Activated CD4-positive, CD25-positive, alpha-beta regulatory T cell treated with anti-CD3 and anti-CD28 coated beads, Interleukin-2, amount 50 U/mL, for 72 hours (primary cell): ENCODE measurements around the gene THBD.

Experiments
- DNase-seq: peaks from one replicate; pipeline ENCODE4 v3.0.0; 2021

The THBD gene

DNA sequence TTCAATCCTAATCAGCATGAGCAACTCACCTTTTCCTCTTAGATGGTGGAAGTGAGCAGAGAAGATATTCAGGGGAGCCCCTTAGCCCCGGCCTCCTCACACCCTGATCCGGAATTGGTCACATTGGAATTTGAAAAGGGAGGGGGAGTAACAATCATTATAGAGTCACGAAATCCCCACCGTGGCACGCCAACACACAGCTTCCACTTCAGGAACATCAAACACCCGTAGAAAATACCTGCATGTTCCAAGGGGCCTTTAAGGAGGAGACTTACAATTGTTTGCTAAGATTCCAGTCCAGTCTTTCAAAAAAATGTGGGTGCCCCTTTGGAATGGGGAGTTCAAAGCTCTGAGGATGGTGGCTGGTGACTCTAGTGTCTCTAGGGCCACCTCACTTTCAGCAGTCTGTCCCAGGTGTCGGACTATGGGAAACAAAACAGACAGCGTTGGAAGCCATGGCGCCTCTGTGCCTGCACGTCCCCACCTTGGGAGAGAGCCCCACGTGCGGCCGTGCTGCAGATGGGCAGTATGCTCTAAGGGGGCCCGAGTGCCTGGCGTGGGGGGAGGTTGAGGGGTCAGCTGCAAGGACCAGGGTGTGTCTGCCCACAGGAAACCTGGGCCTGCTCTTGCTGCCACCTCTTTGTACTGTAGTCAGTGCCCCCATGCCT is 34.2 kb upstream of the THBD start:
- no peak for DNase-seq

DNA sequence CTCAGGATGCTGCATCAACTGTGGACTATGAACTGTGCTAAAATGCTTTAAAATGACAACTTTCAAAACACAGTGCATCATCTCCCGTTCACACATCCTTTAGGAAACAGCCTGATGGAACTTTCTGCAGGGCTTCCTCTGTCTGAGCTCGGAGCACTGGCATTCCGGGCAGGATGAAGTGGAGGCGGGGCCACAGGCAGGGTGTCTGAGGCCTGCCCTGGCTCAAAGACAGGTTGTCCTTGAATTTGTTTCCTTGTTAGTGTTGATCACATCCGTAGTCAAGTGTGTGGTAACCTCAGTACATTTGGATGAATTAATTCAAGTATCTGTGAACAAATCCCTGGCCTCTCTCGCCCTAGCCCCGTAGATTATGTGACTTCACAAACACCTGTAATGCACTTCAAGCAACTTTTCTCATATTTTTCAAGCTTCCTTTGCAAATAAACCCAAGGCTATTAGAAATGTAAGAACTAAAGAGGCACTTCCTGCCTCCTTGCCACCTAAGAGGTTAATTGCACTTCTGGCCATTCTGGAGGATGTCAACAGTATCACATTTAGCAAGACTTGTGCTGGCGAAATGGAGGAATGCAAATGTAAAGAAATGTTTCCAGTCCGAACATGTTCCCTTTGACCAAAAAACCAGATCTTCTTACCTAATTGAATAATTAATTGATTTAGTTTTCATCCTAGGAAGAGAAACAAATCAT is 33.5 kb upstream of the THBD start:
- DNase-seq = no peak

DNA sequence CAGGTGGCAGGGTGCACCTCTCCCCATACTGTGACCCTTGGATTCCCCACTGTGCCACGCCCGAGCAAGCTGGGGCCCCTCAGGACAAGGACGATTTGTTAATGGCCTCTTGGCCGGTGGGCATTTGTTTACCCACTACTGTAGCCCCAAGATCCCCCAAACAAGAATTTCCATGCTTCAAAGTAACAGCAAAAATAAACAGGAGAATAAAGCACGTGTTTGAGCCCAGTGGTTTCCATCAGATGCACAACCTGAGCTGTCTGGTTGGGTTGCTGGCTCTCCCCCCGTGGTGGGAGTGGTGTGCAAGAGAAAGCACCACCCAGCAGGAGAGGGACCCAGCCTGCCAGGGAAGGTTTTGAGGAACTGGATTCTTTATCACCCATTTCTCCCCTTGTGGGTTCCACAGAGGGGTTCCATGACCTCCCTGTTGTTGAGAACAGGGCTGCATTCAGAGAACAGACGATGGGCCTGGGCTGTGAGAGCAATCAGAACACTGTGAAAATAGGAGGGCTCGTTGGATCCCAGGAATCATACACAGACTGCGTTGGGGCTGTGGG is 31.9 kb upstream of the THBD start:
- no peak for DNase-seq

DNA sequence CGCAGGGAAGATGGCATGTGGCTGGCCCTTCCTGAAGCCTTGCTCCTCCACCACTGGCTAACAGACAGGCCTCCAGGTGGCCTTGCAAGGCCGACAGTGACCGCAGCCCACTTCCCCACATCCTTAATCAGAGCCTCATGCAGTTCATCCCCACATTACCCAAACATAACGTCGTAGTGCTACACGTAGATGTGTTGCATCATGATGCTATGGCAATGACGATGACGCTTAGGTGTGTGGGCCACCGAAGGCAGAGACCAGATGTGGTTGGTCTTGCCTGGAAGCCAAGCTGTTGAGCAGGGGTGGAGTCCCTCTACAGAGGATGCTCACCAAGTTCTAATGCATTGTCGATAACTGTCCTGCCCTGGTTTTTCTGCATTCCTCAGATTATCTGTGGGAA is 31.0 kb upstream of the THBD start:
- DNase-seq = no peak

DNA sequence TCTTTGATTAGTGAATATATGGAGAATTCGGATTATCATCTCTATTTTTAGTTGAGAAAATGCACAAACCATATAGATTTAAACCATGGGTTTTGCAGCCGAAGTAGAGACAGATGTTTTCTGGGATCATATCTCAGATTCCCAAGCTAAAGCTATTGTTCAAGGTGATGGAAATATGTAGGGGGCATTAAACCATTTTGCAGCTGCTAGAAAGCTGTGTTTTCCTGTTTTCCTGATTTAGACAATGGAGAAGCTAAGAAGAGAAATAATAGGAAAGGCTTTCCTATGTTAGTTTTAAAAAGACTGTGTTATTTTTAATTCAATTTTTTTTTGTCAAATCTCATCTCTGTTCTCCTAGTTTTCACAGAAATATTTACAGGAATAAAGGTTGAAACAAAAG is 30.5 kb upstream of the THBD start:
- DNase-seq = no peak

DNA sequence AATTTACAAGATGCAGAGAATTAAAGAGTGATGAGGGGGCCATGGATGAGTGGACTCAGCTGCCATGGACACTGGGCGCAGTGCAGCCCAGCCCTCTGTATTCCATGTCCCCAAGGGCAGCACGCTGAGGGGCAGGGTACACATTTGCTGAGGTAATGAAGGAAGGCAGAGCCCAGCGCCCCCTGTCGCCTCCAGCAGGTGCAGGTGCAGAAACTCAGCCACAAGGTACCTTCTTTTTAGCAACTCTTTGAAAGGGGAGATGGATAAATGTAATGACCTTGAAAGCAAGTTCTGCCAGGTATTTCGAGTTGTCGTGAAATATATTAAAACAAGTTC is 29.5 kb upstream of the THBD start:
- no peak for DNase-seq

DNA sequence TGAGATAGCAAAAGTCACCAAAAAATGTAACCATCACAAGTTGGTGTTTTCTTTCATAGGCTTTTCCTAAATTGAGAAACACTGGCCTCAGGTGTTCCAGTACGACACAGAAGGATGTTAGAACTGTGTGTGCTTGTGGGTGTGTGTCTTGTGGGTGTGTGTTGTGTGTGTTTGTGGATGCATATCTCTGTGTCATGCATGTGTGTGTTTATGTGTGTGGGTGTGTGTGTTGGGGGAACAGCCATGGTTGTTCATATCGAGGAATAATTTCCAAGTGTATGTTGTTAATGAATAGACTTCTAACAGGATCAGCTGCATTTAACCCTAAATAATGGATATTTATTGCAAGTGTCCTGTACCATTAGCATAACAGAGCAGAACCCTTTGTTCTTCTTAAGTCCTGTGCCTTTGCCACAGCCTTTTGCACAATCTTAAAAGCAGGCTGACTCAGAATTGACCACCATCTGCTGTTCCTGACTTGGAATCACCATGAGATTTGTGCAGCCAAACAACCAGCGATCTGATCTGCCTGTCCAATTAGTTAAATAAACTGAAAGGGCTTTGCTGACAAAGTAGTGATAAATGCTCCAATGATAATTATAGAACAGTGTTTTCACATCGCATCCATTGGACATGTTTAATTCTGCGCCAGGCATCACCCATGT is 29.0 kb upstream of the THBD start:
- DNase-seq = no peak

DNA sequence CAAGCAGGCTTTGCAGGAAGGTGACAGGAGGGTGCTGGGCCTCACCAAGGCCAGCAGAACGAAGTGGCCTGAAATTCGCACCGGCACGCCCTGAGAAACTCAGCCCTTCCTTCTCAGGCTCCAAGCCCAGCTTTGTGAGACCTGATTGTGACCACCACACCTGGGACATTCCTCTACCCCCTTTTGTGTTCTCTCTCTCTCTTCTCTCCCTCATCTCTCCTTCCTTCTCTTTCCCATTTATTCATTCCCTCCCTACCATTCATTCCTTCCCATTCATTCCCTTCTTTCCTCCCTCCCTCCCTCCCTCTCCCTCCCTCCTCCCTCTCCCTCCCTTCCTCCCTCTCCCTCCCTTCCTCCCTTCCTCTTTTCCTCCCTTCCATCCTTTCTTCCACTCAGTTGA is 27.8 kb upstream of the THBD start:
- DNase-seq = no peak

DNA sequence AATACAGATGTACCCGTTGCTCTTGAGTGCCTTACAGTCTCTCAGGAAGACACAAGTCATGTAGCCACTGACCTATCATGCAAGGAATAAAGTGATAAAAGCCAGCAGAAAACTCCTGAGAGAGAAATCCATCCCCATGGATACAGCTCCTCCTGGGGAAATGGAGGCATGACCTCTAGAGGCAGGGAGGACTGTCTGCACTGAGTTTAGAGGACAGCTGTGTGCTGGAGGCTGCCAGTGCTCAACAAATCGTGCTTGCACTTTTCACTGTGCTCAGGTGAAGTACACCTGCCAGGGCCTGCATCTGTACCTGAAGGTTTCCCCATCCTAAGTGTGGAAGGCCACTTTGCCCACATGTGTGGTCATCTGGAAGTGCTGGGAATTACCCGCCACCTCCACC is 24.6 kb upstream of the THBD start:
- DNase-seq = no peak

DNA sequence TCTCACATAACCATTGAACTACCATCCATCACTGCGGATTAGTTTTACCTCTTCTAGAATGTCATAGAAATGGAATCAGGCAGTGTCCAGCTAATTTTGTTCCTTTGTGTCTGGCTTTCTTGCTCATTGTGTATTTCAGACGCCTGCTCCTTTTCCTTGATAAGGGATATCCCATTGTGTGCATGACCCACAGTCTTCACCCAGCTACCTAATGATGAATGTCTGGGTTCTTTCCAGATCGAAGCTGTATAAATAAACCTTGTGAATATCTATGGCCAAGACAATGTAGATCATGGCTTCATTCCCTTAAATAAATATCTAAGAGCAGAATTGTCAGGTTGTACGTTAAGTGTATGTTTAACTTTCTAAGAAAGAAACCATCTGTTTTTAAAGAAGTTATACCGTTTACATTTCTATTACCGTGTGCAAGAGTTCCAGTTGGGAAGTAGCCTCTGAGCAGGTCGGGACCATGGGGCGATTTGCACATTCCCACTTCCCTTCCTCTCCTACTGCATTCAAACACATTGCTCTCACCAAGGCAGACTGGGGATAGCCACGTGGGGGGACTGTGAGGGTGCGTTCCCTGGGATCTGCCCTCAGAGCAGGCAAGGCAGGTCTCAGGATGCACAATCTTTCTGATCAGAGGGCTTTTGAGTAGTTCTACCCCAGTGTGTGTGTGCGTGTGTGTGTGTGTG is 23.6 kb upstream of the THBD start:
- no peak for DNase-seq

DNA sequence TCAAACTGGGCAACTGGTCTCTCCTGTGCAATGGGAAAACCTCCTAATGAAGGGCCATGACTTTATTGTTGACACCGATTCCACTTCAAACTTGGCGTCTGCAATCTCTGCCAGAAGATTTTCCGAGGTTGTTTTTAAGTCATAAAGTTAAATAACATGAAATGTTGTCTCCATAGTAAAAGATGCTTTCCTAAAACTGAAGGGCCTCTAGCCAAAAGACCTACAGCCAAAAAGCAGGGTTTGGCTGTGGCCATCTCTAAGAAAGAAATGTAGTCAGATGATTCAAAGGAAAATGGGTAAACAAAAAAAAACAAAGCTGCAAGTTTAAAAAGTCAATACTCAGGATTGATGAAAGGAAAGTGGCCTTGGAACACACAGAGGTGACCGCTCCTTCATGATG is 22.5 kb upstream of the THBD start:
- DNase-seq = no peak

DNA sequence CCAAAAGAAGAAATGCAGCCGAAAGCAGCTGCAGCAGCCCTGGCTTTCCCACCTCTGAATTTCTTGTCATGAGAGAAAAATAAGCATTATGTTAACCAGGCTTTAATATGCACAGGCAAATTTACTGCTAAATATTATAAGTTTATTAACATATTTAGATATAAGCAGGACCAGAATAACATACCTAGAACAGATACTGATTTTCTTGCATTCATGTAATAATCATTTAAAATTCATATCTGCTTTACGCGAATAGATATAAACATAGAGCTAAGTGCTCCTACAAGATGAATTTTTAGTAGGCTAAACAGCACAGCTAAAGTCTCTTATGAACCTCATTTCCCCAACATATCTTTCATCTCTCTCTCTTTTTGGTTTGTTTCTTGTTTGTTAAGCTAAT is 21.9 kb upstream of the THBD start:
- no peak for DNase-seq

DNA sequence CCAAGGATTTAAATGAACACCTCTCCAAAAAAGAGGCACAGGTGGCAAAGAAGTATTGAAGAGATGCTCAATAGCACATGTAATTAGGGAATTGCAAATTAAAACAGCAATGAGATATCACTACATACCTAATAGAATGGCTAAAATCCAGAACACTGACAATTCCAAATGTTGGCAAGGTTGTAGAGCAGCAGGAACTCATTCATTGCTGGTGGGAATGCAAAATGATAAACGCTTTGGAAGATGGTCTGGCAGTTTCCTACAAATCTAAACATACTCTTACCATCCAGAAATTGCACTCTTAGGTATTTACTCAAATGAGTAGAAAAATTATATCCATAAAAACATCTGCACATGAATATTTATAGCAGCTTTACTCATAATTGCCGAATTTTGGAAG is 19.6 kb upstream of the THBD start:
- no peak for DNase-seq

DNA sequence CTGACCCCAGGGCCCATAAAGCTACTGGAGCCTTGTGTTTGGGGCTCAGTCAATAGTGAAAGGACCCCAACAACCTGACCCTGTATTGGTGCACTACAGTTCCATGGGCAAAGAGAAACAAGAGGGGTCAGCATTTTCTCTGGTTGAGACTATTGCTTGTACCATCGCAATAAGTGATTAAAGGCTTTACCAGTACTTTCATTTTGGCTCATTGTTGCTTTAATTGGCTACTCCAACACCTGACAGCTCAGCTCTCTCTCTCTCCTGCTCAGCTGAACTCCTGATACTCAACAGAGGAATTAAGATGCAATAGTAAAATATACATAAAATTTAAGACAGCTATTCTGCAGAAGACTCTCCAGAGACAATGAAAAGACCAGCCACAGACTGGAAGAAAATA is 18.8 kb upstream of the THBD start:
- DNase-seq = no peak

DNA sequence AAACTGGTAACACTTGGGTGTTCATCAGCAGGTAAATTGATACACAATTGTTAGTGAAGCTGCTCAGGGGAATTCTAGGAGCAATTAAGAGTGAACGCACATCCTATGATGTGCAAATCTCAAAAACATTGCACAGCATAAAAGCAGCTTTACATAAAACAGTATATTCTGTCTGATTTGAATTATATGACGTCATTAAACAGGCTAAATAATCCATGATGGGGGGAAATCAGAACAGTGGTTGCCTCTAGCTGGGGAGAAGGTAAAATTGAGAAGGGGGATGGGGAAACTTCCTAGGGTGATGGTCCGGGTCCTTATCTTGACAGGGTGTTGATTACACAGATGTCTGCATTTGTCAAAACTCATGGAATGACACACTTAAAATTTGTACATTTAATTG is 17.3 kb upstream of the THBD start:
- no peak for DNase-seq

DNA sequence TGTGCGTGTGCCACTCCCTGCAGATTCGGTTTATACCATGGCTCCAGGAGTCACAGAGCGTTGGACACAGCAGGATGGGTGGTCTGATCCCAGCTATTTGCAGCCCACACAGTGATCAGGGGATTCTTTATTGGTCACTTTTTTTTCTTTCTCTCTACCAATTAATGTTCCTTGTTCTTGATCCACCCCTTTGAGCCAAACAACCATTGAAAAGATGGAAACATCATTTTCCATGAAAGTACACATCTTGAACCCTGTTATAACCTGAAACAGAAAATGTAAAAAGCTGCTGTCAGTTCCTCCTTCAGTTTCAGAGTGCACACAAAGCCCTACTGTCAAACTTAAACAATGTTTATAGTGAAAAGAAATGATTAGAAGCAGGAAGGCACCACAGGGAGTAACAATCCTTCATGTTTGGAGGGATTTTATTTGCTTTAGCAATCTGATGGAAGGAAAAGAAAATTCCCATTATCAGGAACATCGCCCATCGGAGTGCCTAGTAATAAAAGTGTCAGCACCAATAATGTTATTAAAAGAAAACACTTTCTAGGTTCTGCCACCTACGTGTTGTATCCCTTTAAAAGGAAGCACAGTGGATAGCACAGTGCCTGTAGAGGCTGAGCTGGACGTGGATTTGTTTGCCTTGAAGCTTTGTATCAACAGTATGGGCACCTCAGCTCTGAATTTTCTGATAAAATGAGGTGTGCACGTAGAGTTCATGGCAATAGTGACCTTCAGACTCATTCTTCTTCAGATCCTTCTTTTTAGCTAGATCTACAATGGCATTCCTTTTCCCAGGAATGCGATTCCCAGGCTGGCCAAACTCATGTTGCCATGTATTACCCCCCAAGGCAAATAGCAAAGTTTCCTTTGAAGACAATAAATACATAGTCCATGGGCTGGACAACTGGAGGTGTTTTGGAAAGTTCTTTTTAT is 16.1 kb upstream of the THBD start:
- DNase-seq = no peak

DNA sequence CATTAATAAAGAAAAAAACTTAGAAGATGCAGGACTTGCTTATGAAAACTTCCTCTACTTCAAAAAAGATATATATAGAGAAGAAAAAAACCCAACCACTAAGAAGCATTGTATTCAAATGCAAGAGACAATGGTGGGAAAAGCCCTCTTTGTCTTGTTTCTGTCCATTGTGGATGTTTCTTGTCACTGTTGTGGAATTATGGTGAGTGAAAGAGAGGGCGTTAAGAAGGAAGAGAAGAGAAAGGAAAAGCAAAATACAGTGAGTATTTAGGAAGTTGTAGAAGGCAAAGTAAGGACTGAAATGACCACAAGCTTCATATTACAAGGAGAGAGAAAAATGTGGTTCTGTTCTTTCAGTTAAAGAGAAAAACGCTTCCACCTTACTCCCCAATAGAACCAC is 14.1 kb upstream of the THBD start:
- no peak for DNase-seq

DNA sequence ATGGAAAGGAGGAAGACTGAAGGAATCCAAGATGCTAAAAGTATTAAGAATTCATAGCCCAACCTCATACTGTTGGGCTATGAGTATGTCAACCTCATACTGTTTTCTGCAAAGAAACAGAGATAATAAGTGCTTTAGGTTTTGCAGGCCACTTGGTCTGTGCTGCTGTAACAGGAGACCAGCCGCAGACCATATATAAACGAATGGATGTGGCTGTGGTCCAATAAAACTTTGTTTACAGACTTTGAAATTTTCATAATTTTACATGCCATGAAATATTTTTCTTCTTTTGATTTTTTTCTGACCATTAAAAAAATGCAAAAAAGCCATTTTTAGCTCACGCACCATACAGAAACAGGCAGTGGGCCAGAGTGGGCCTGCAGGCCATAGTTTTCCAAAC is 13.7 kb upstream of the THBD start:
- DNase-seq = no peak

DNA sequence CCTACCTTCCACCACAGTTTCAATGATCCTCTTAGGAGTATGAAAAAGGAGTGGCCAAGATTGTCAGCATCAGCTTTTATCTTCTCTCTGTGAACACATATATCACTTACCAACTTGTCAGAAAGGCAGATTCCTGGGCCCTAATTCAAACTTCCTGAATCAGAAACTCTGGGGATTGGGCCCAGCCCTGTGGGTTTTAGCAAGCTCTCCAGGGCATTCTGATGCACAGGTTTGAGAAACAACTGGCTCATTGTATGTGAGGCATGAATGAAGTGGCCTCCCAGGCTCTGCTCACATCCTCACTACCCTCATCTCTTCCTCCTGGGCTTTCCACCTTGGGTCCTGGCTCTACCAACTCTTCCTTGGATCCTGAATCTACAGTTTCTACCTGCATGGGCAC is 13.2 kb upstream of the THBD start:
- DNase-seq = no peak

DNA sequence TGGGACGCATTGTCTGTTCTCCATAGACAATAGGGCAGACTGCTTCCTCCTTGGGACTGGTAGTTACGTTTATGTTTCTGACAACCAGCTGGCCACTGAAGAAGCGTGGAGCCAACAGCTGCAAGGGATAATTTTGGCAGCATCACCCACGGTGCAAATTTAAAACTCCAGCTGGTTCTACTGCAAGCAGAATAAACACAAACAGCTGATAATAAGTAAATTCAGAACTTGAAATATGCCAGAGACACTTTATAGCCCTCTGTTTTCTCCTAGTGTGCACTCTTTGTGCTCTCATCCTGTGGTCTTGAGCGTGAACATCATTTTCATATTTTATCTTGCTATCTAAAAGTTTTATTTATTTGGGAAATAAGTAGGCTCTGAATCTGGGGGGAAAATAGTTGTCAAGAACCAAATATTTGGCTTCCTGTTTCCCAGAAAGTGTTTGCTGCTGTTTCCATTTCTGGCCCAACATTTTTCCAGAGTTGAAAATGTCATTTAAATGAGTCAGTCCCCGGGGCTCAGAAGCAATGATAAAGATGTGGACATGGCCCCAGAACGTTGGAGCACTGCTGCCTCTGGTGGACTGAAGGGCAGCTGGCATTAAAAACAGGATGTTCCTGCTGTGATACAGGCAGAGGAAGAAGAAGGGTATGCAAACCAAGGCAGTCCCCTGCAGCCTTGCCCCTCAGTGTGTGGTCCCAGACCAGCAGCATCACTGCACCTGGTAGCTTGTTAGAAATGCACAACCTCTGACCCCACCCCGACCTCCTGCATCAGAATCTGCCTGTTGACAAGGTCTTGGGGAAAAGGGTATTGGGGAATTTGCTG is 12.5 kb upstream of the THBD start:
- no peak for DNase-seq

DNA sequence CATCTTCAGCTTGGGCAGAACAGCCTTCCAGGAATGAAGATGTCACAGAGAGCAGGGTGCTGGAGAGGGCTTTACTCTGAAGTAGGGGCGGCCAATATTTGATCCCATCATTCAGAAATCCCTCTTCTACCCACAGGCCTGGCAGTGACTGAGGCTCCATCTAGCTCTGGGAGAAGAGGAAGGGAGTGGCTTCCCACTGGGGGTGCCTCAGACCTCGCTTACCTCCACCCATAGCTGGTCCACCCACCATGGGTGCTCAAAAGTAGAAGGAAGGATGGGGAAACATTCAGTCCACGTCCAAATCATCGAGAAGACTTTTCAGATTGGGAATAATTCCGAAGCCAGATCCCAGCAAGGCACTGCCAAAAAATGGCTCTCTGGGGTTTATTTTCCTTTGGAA is 11.8 kb upstream of the THBD start:
- no peak for DNase-seq

DNA sequence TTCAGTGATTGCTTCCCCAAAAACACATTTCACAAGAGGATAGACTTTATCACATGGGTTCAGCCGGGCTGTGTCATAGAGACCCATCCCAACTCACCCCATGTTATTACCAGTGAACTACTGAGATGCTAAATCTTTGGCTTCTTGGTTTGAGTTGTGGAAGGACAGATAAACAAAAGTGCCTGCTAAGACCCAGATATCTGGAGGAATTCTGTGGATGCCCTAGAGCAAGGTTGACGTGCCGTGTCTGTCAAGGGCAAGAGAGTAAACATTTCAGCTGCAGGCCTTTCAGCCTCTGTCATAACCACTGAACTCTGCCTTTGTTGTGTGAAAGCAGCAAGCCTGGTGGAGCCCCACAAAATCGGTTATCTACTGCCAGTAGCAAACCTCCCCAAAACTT is 11.2 kb upstream of the THBD start:
- no peak for DNase-seq
